ENCODE data around the gene CAPN5. TPM values are rescaled to one million over a fixed set of nuclear protein-coding genes. Genes with fewer than 3 reads are reported as not detected.

CAPN5 gene
- total RNA-seq, 1 donor from 2014 or later: 6.5 TPM

DNA sequence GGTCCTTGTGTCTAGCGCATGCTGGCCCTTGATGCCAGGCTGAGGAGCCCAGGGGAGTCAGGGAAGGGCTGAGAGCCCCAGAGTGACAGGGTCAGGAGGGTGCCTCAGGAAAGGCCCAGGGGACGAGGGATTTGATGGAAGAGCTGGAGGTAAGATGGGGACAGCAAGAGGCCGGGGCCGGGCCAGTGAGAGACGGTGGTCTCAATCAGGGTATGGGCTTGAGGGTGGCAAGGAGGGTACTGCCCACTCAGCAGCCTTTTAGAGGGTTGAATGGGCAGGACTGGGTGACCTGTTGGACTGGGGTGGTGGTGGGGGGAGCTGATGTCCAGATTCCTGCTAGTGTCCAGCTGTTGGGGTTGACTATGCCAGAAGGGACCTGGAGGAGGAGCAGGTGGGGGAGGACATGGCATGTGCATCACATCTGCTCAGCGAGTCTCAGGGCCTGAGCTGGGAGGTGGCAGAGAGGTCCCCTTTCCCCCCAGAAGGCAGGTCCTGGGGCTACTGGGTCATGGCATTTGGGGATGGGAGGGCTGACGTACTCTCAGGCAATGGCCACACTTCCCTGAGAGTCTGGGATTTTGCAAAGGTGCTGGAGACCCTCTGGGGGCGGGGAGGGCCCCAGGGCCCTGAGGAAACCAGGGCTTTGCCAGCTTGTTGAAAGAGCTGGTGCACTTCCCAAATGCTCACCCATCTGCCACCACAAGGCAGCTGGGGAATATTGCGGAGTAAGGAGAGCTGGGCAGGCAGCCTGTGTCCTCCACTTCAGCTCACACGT lies 79.7 kb downstream of the CAPN5 start:
- ATAC-seq (no peak), DNase-seq (no peak)
- Histone ChIP-seq H3K27me3 (peaks cover 4% of the 10 kb centered on the region), H3K27ac (no peak overlapping the region), H3K9me3 (no peaks in the 10 kb centered on the region), H3K36me3 (no peaks in the 10 kb centered on the region), H3K4me1 (peaks cover 6% of the 10 kb centered on the region), H3K4me3 (no peak overlapping the region)
- intact Hi-C loops (cut with DNase I): no loop called here
- TF ChIP-seq, protein P1, sequence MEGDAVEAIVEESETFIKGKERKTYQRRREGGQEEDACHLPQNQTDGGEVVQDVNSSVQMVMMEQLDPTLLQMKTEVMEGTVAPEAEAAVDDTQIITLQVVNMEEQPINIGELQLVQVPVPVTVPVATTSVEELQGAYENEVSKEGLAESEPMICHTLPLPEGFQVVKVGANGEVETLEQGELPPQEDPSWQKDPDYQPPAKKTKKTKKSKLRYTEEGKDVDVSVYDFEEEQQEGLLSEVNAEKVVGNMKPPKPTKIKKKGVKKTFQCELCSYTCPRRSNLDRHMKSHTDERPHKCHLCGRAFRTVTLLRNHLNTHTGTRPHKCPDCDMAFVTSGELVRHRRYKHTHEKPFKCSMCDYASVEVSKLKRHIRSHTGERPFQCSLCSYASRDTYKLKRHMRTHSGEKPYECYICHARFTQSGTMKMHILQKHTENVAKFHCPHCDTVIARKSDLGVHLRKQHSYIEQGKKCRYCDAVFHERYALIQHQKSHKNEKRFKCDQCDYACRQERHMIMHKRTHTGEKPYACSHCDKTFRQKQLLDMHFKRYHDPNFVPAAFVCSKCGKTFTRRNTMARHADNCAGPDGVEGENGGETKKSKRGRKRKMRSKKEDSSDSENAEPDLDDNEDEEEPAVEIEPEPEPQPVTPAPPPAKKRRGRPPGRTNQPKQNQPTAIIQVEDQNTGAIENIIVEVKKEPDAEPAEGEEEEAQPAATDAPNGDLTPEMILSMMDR (IDR thresholded peaks at IDR 0.05): no peak

DNA sequence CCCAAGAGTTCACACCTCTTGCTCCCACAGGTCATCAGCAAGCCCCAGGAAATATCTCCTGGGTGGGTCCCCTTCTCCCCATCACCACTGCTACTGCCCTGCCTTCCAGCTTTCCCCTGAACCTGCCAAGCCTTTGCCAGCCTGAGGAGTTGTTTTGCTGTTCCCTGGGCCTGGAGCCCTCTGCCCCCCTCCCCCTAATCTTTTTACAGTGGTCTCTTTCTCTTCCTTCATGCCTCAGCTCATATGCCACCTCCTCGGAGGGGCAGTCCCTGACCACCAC lies 80.2 kb downstream of the CAPN5 start:
- no peaks in the 10 kb centered on the region for H3K9me3 ChIP-seq
- peaks cover 6% of the 10 kb centered on the region for H3K4me1 ChIP-seq
- no peak overlapping the region for H3K4me3 ChIP-seq
- no peak overlapping the region for H3K27ac ChIP-seq
- no peaks in the 10 kb centered on the region for H3K36me3 ChIP-seq
- no peak for ATAC-seq
- no peak for DNase-seq
- TF ChIP-seq, protein P1 (IDR thresholded peaks at IDR 0.05): no peak
- intact Hi-C loops (cut with DNase I): no loop called here
- peaks cover 4% of the 10 kb centered on the region for H3K27me3 ChIP-seq

DNA sequence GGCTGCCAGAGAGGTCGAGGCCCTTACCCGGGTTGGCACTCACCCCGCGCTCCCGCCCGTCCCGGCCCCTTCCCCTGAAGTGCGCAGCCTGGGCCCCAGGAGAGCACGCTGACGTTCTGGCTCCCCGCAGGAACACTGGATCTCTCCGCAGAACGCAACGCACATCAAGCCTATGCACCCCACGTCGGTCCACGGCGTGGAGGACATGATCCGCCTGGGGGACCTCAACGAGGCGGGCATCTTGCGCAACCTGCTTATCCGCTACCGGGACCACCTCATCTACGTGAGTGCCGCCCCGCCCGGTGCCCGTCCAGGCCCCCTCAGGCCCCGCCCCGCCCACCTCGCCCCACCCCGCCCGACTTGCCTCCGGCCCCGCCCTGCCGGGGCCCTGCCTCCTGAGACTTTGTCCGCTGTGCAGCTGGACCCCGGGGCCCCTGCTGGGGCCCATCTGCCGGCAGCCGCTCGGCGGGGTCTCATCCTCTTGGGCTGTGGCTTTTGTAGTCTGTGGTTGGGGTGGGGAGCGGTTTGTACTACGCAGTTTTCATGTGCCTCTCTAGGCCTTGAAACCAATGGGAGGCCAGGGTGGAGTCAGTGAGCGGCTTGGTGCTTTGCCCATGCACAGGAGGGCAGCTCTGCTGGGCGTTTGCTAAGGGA lies 81.0 kb downstream of the CAPN5 start:
- TF ChIP-seq, protein P1 (IDR thresholded peaks at IDR 0.05): no peak
- Histone ChIP-seq H3K4me1 (peaks cover 6% of the 10 kb centered on the region), H3K27ac (no peak overlapping the region), H3K27me3 (peaks cover 4% of the 10 kb centered on the region), H3K9me3 (no peaks in the 10 kb centered on the region), H3K36me3 (no peaks in the 10 kb centered on the region), H3K4me3 (peak overlapping the region; percentile 29)
- intact Hi-C loops (cut with DNase I): no loop called here
- DNase-seq (no peak), ATAC-seq (peak; percentile 32)

DNA sequence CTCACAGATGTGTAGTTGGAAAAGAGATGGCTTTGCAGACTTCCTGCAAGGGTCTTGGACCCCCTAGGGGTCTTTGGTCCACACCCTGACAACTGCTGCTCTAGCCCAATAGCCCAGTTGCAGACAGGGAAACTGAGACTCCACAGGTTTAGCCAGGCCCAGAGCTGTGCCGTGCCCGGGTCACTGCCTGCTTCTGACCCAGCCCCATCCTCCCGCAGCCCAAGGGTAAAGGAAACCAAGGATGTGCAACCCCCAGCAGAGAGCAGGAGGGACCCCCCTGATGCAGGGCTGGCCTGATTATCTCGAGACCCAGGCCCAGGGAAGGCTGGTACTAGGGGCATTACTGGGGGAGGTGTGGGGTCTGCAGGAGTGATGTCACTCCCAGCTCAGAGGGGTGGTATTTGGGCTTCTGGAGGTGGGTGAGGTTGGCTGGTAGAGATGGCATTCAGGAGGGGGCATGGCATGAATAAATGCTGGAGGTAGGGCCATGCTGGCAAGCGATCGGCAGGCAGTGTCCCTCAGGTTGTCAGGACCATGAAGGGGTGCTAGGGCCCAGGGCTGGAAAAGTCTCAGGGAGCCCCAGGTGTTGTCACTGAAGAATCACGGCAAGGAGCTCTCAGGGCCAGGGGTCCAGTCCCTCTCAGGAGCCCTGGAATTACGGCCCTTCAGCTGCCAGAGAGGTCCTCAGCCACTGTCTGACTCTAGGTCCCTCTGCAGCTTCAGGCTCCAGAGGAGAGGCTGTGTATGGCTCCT lies 82.4 kb downstream of the CAPN5 start:
- Histone ChIP-seq H3K36me3 (no peaks in the 10 kb centered on the region), H3K9me3 (no peaks in the 10 kb centered on the region), H3K4me1 (peaks cover 6% of the 10 kb centered on the region), H3K27me3 (peaks cover 4% of the 10 kb centered on the region), H3K4me3 (no peak overlapping the region), H3K27ac (no peak overlapping the region)
- TF ChIP-seq, protein P1 (IDR thresholded peaks at IDR 0.05): no peak
- intact Hi-C loops (cut with DNase I): no loop called here
- ATAC-seq: no peak
- DNase-seq: no peak

DNA sequence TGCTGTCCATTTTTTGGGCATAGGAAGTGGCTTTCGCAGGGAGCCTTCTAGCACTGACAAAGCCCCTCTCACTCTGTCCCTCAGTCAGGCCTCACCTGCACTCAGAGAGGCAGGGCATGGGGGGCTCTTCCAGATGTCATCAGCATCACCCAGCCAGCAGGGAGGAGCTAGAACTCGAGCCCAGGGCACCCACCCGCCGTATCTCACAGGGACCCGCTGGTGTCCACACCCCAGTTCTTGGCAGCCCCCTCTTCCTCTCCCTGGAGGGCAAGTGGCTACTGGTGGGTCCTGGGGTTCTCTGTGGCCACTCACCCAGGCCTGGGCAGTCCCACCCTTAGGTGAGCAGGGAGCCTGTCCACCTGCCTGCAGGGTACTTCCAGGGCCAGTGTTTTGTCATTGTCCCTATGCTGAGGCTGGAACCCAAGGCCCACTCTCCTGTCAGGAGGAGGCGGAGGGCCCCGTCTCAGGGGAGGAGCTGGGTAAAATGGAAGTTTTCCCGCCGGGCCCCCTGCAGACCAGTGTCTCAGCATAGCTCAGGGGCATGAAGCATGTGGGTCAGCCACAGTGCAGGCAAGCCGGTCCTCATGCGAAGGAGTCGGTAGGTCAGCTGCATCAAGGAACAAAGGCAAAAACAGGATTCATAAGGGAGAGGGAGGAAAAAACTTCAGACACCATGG lies 83.1 kb downstream of the CAPN5 start:
- TF ChIP-seq, protein P1 (IDR thresholded peaks at IDR 0.05): no peak
- Histone ChIP-seq H3K4me3 (no peak overlapping the region), H3K9me3 (no peaks in the 10 kb centered on the region), H3K27me3 (peaks cover 4% of the 10 kb centered on the region), H3K36me3 (no peaks in the 10 kb centered on the region), H3K27ac (no peak overlapping the region), H3K4me1 (peaks cover 6% of the 10 kb centered on the region)
- ATAC-seq: no peak
- intact Hi-C loops (cut with DNase I): no loop called here
- no peak for DNase-seq
